SK-N-SH (cell line): ENCODE results near the gene ISL1.

Experiments
- CTCF ChIP-seq: fragments of 200-600 bp; sonication (generic); IDR thresholded peaks from 2 replicates; pipeline ENCODE4 v1.6.1; 2017; ENCODE audit warnings: antibody characterized with exemption, mild to moderate bottlenecking, moderate library complexity
- ELF1 ChIP-seq: IDR thresholded peaks from 2 replicates; pipeline ENCODE4 v1.4.0; 2012
- FOXJ3 ChIP-seq: sonication (generic); formaldehyde crosslinking; IDR thresholded peaks from 2 replicates; pipeline ENCODE4 v1.5.1; 2020; ENCODE audit warnings: mild to moderate bottlenecking, missing genetic modification reagents
- GABPA ChIP-seq: IDR thresholded peaks from 2 replicates; pipeline ENCODE4 v1.4.0; 2012; ENCODE audit warnings: low read depth, mild to moderate bottlenecking
- JUND ChIP-seq: IDR thresholded peaks from 2 replicates; pipeline ENCODE4 v1.4.0; 2012
- NRF1 ChIP-seq: IDR thresholded peaks from 2 replicates; pipeline ENCODE4 v1.6.1; 2012; ENCODE audit warnings: low read depth, mild to moderate bottlenecking, low read length
- POLR2AphosphoS5 ChIP-seq: IDR thresholded peaks from 2 replicates; pipeline ENCODE4 v1.6.1; 2012; ENCODE audit warnings: low read depth, low read length
- RCOR1 ChIP-seq: fragments of 150-350 bp; IDR thresholded peaks from 2 replicates; pipeline ENCODE4 v1.6.1; 2017; ENCODE audit warnings: antibody characterized with exemption, low read length
- SIN3A ChIP-seq: IDR thresholded peaks from 2 replicates; pipeline ENCODE4 v1.6.1; 2012; ENCODE audit warnings: low read depth, mild to moderate bottlenecking, low read length, moderate library complexity, borderline replicate concordance
- SMC3 ChIP-seq: IDR thresholded peaks from 2 replicates; pipeline ENCODE4 v1.6.1; 2012; ENCODE audit warnings: low read depth, low read length, improper control_type of control experiment
- TAF1 ChIP-seq: IDR thresholded peaks from 2 replicates; pipeline ENCODE4 v1.6.1; 2012; ENCODE audit warnings: low read depth, mild to moderate bottlenecking, low read length, moderate library complexity, borderline replicate concordance
- TCF12 ChIP-seq: IDR thresholded peaks from 2 replicates; pipeline ENCODE4 v1.4.0; 2012
- TEAD4 ChIP-seq: IDR thresholded peaks from 2 replicates; pipeline ENCODE4 v1.4.0; 2012; ENCODE audit warnings: mild to moderate bottlenecking, borderline replicate concordance; ENCODE audit not compliant: insufficient read depth
- USF2 ChIP-seq: fragments of 150-350 bp; IDR thresholded peaks from 2 replicates; pipeline ENCODE4 v1.6.1; 2017; ENCODE audit warnings: antibody characterized with exemption, low read length, low read depth, borderline replicate concordance

- TF ChIP-seq USF2, result no peak
- no peak for TF ChIP-seq CTCF
- TF ChIP-seq NRF1, result no peak
- no peak for TF ChIP-seq JUND
- no peak for TF ChIP-seq RCOR1
- no peak for TF ChIP-seq SIN3A
- no peak for TF ChIP-seq POLR2AphosphoS5
- TF ChIP-seq SMC3, result no peak
- no peak for TF ChIP-seq FOXJ3 (CRISPR knock-in tag)
- TF ChIP-seq TCF12, result no peak
- TF ChIP-seq TAF1, result no peak; the same call in 1 of the 2 replicates
- TF ChIP-seq GABPA, result no peak
- no peak for TF ChIP-seq ELF1
- TF ChIP-seq TEAD4, result no peak
Measured at GRCh38 chr5:51397996-51398395, 14.7 kb downstream of the ISL1 start.
